Mesodermal cell (in vitro differentiated cells): ENCODE measurements around the gene CUEDC2.
"Not testable (repeated sequence)": the region's sequence is repeated elsewhere in the genome, so short reads cannot be mapped to it uniquely, and the experiment has no call there.

Experiments used
- H3K27ac ChIP-seq: 2 replicates; pipeline ENCODE4 v1.7.0; 2013; ENCODE audit warnings: mild to moderate bottlenecking, low read depth, low read length, moderate library complexity; ENCODE audit not compliant: severe bottlenecking
- H3K36me3 ChIP-seq: 2 replicates; pipeline ENCODE4 v1.7.1; 2013; ENCODE audit warnings: mild to moderate bottlenecking, low read length, moderate library complexity; ENCODE audit not compliant: control insufficient read depth, insufficient read depth
- H3K4me1 ChIP-seq: one replicate; pipeline ENCODE4 v1.7.1; 2013; ENCODE audit warnings: mild to moderate bottlenecking, low read length; ENCODE audit not compliant: insufficient read depth, control insufficient read depth, poor library complexity, severe bottlenecking
- H3K4me3 ChIP-seq: 2 replicates; pipeline ENCODE4 v1.7.0; 2013; ENCODE audit warnings: low read length, control low read depth, mild to moderate bottlenecking; ENCODE audit not compliant: insufficient read depth, poor library complexity, severe bottlenecking; ENCODE audit errors: extremely low read depth
- H3K9me3 ChIP-seq: 2 replicates; pipeline ENCODE4 v1.7.1; 2013; ENCODE audit warnings: mild to moderate bottlenecking, low read length, moderate library complexity; ENCODE audit not compliant: control insufficient read depth
- WGBS, 2 experiments: methylation state at CpG; one replicate each; pipeline ENCODE4 v1.1.5; 2013; ENCODE audit warnings: missing lambda C conversion rate in 2 of 2; ENCODE audit not compliant: insufficient coverage in 2 of 2; 5-methylcytosine and 5-hydroxymethylcytosine counted together

CUEDC2 gene

GRCh38 chr10:102467318-102467717 lies 34.9 kb upstream of the CUEDC2 start:
- Histone ChIP-seq H3K4me3 (no peak overlapping the region), H3K4me1 (peaks cover 3% of the 10 kb centered on the region), H3K36me3 (no peaks in the 10 kb centered on the region), H3K27ac (no peak overlapping the region), H3K9me3 (no peaks in the 10 kb centered on the region)
- 60 to 74% methylated on average over 3 to 5 of the region's 6 CpGs for WGBS, 2 experiments

GRCh38 chr10:102465466-102465865 lies 33.1 kb upstream of the CUEDC2 start:
- 60% methylated on average over 1 of the region's 3 CpGs; no CpG with 5 or more reads in 1 of the 2 experiments for WGBS, 2 experiments
- H3K4me3 ChIP-seq = no peak overlapping the region
- H3K4me1 ChIP-seq = peaks cover 3% of the 10 kb centered on the region
- no peaks in the 10 kb centered on the region for H3K36me3 ChIP-seq
- H3K27ac ChIP-seq = no peak overlapping the region
- H3K9me3 ChIP-seq = no peaks in the 10 kb centered on the region

- no peaks in the 10 kb centered on the region for H3K36me3 ChIP-seq
- peaks cover 3% of the 10 kb centered on the region for H3K4me1 ChIP-seq
- 91 to 95% methylated on average over 8 to 10 of the region's 10 CpGs for WGBS, 2 experiments
- H3K27ac ChIP-seq = no peak overlapping the region
- H3K4me3 ChIP-seq = no peak overlapping the region
- no peaks in the 10 kb centered on the region for H3K9me3 ChIP-seq
Observed at GRCh38 chr10:102463983-102464382, 31.6 kb upstream of the CUEDC2 start.

GRCh38 chr10:102462512-102463054 lies 30.2 kb upstream of the CUEDC2 start:
- WGBS, 2 experiments = 57 to 75% methylated on average over 4 to 5 of the region's 6 CpGs

GRCh38 chr10:102461187-102462054 lies 29.0 kb upstream of the CUEDC2 start:
- peaks cover 5% of the 10 kb centered on the region for H3K4me1 ChIP-seq
- no peaks in the 10 kb centered on the region for H3K9me3 ChIP-seq
- H3K4me3 ChIP-seq = peak overlapping the region; percentile 47
- H3K27ac ChIP-seq = no peak overlapping the region
- WGBS, 2 experiments = 1% methylated on average over 35 to 53 of the region's 54 CpGs
- H3K36me3 ChIP-seq = no peaks in the 10 kb centered on the region

More at GRCh38 chr10:102462512-102463054, 30.2 kb upstream of the CUEDC2 start:
- H3K4me3 ChIP-seq = no peak overlapping the region
- no peaks in the 10 kb centered on the region for H3K9me3 ChIP-seq
- H3K36me3 ChIP-seq = no peaks in the 10 kb centered on the region
- no peak overlapping the region for H3K27ac ChIP-seq
- H3K4me1 ChIP-seq = peaks cover 3% of the 10 kb centered on the region

- peaks cover 8% of the 10 kb centered on the region for H3K4me1 ChIP-seq
- H3K36me3 ChIP-seq = no peaks in the 10 kb centered on the region
- peak overlapping the region; percentile 47 for H3K4me3 ChIP-seq
- H3K27ac ChIP-seq = no peak overlapping the region
- WGBS, 2 experiments = 63 to 66% methylated on average over 8 of the region's 8 CpGs
- no peaks in the 10 kb centered on the region for H3K9me3 ChIP-seq
Observed at GRCh38 chr10:102460836-102461186, 28.4 kb upstream of the CUEDC2 start.

GRCh38 chr10:102458656-102459055 lies 26.3 kb upstream of the CUEDC2 start:
- Histone ChIP-seq H3K27ac (no peak overlapping the region), H3K4me3 (no peak overlapping the region), H3K9me3 (no peaks in the 10 kb centered on the region), H3K4me1 (peaks cover 20% of the 10 kb centered on the region), H3K36me3 (no peaks in the 10 kb centered on the region)
- WGBS, 2 experiments = 82 to 100% methylated on average over 1 to 2 of the region's 4 CpGs

GRCh38 chr10:102457591-102458150 lies 25.3 kb upstream of the CUEDC2 start:
- Histone ChIP-seq H3K27ac (no peak overlapping the region), H3K4me3 (no peak overlapping the region), H3K4me1 (peaks cover 27% of the 10 kb centered on the region), H3K36me3 (no peaks in the 10 kb centered on the region), H3K9me3 (no peaks in the 10 kb centered on the region)
- 97% methylated on average over 8 of the region's 9 CpGs for WGBS, 2 experiments

GRCh38 chr10:102455893-102456471 lies 23.6 kb upstream of the CUEDC2 start:
- WGBS, 2 experiments = 67 to 84% methylated on average over 5 to 6 of the region's 7 CpGs
- H3K36me3 ChIP-seq = no peaks in the 10 kb centered on the region
- peak overlapping the region; percentile 63 for H3K27ac ChIP-seq
- peaks cover 30% of the 10 kb centered on the region for H3K4me1 ChIP-seq
- H3K9me3 ChIP-seq = no peaks in the 10 kb centered on the region
- H3K4me3 ChIP-seq = no peak overlapping the region

- H3K9me3 ChIP-seq = not testable (repeated sequence)
Observed at GRCh38 chr10:102454662-102455487, 22.5 kb upstream of the CUEDC2 start.

More at GRCh38 chr10:102454662-102455487, 22.5 kb upstream of the CUEDC2 start:
- not testable (repeated sequence) for H3K27ac ChIP-seq, H3K36me3 ChIP-seq, H3K4me3 ChIP-seq
- H3K4me1 ChIP-seq = peaks cover 30% of the 10 kb centered on the region
- WGBS, 2 experiments = 69 to 82% methylated on average over 8 to 11 of the region's 13 CpGs
